ENCODE data around the gene BTAF1.

GRCh38 chr10:92005978-92006377, 82.4 kb downstream of the BTAF1 start:
- TF ChIP-seq CTCF (IDR thresholded peaks at IDR 0.05; ENCODE audit: low read depth, low read length, poor library complexity, severe bottlenecking) (no peak), EZH2phosphoT487 (IDR thresholded peaks at IDR 0.05; ENCODE audit: borderline replicate concordance, low read length) (no peak)

Data from DOHH2 (cell line).